MM.1S (cell line): ENCODE results near the gene COL20A1.

Experiments
- DNase-seq: peaks from one replicate; pipeline ENCODE4 v3.0.0-alpha.2; 2015
- H2AFZ ChIP-seq: fragments of 300-600 bp; sonication (generic); 2 replicates; pipeline ENCODE4 v1.6.0; 2016; ENCODE audit warnings: antibody characterized with exemption, low read length
- H3F3A ChIP-seq: fragments of 300-600 bp; sonication (generic); 2 replicates; pipeline ENCODE4 v1.6.1; 2016; ENCODE audit warnings: mild to moderate bottlenecking, antibody characterized with exemption, low read length, moderate library complexity, mixed read lengths; ENCODE audit not compliant: insufficient read depth
- H3K27ac ChIP-seq: fragments of 300-600 bp; sonication (generic); 2 replicates; pipeline ENCODE4 v1.5.1; 2016; ENCODE audit warnings: mild to moderate bottlenecking, low read length
- H3K27me3 ChIP-seq: fragments of 300-600 bp; sonication (generic); replicated peaks from 2 replicates; pipeline ENCODE4 v1.6.0; 2016; ENCODE audit warnings: low read length; ENCODE audit not compliant: insufficient read depth
- H3K36me3 ChIP-seq: fragments of 300-600 bp; sonication (generic); replicated peaks from 2 replicates; pipeline ENCODE4 v1.6.1; 2016; ENCODE audit warnings: mild to moderate bottlenecking, low read length, mixed read lengths; ENCODE audit not compliant: insufficient read depth
- H3K4me1 ChIP-seq: fragments of 300-600 bp; sonication (generic); 2 replicates; pipeline ENCODE4 v1.6.1; 2016; ENCODE audit warnings: low read length, mixed read lengths
- H3K4me2 ChIP-seq: fragments of 300-600 bp; sonication (generic); 2 replicates; pipeline ENCODE4 v1.6.0; 2016; ENCODE audit warnings: low read depth, low read length
- H3K4me3 ChIP-seq: fragments of 300-600 bp; sonication (generic); 2 replicates; pipeline ENCODE4 v1.5.1; 2016; ENCODE audit warnings: low read length, mixed read lengths
- H3K79me2 ChIP-seq: fragments of 300-600 bp; sonication (generic); 2 replicates; pipeline ENCODE4 v1.6.1; 2016; ENCODE audit warnings: mixed run types, low read length, mixed read lengths
- H3K9ac ChIP-seq: fragments of 300-600 bp; sonication (generic); 2 replicates; pipeline ENCODE4 v1.6.1; 2016; ENCODE audit warnings: low read length, mixed read lengths
- H3K9me2 ChIP-seq: fragments of 300-600 bp; sonication (generic); replicated peaks from 2 replicates; pipeline ENCODE4 v1.6.1; 2016; ENCODE audit warnings: mild to moderate bottlenecking, low read length, mixed read lengths; ENCODE audit not compliant: insufficient read depth
- H3K9me3 ChIP-seq: fragments of 300-600 bp; sonication (generic); replicated peaks from 2 replicates; pipeline ENCODE4 v1.6.1; 2016; ENCODE audit warnings: mild to moderate bottlenecking, low read length, mixed read lengths; ENCODE audit not compliant: insufficient read depth
- H4K20me1 ChIP-seq: fragments of 300-600 bp; sonication (generic); 2 replicates; pipeline ENCODE4 v1.6.1; 2016; ENCODE audit warnings: mild to moderate bottlenecking, low read length, moderate library complexity, mixed read lengths; ENCODE audit not compliant: insufficient read depth
- EZH2 ChIP-seq: fragments of 300-600 bp; sonication (generic); optimal IDR thresholded peaks from 2 replicates; pipeline ENCODE3; 2017; ENCODE audit warnings: low read depth, mild to moderate bottlenecking, antibody characterized with exemption, low read length, mixed read lengths
- EZH2phosphoT487 ChIP-seq: fragments of 300-600 bp; sonication (generic); IDR thresholded peaks from 2 replicates; pipeline ENCODE4 v1.6.1; 2018; ENCODE audit warnings: antibody characterized with exemption, low read length
- TF ChIP-seq, protein P1 (sequence below): fragments of 300-600 bp; sonication (generic); IDR thresholded peaks from 2 replicates; pipeline ENCODE4 v1.5.1; 2016; ENCODE audit warnings: antibody characterized with exemption, low read length, mixed read lengths

Gene COL20A1

DNA sequence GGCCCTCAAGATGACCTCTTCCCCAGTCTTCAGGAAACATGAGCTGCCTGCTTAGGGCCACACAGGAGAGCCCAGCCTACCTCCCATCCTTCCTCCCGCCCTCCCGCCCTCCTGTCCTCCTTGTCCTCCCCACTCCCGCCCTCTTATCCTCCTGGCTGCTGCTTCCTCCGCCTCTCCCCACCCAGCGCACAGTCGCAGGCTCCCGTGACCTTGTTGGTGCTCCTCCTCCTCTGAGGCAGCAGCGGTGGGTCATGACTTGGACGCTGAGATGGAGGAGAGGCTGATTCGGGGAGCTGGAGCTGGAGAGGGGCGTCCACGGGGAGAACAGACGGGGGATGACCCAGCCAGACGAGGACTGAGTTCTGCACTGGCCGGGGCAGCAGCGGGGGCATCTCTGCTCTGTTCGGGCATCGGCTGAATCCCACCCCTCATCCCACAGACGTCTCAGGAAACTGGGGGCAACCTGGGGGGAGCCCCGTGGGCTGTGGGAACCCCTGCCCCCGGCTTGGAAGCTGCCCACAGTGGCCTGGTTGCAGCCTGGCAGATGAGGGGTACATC is 35.8 kb downstream of the COL20A1 start:
- no peaks in the 10 kb centered on the region for H3K4me1 ChIP-seq
- H3K4me2 ChIP-seq = no peak overlapping the region
- H3K36me3 ChIP-seq = no peaks in the 10 kb centered on the region
- H3K27ac ChIP-seq = no peak overlapping the region
- TF ChIP-seq EZH2 (no peak), EZH2phosphoT487 (no peak)
- TF ChIP-seq, protein P1, sequence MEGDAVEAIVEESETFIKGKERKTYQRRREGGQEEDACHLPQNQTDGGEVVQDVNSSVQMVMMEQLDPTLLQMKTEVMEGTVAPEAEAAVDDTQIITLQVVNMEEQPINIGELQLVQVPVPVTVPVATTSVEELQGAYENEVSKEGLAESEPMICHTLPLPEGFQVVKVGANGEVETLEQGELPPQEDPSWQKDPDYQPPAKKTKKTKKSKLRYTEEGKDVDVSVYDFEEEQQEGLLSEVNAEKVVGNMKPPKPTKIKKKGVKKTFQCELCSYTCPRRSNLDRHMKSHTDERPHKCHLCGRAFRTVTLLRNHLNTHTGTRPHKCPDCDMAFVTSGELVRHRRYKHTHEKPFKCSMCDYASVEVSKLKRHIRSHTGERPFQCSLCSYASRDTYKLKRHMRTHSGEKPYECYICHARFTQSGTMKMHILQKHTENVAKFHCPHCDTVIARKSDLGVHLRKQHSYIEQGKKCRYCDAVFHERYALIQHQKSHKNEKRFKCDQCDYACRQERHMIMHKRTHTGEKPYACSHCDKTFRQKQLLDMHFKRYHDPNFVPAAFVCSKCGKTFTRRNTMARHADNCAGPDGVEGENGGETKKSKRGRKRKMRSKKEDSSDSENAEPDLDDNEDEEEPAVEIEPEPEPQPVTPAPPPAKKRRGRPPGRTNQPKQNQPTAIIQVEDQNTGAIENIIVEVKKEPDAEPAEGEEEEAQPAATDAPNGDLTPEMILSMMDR = no peak
- DNase-seq = no peak
- no peak overlapping the region for H3K9ac ChIP-seq
- H3K9me3 ChIP-seq = no peaks in the 10 kb centered on the region
- no peaks in the 10 kb centered on the region for H4K20me1 ChIP-seq
- H3K9me2 ChIP-seq = no peaks in the 10 kb centered on the region
- H3K27me3 ChIP-seq = peaks cover 65% of the 10 kb centered on the region
- no peak overlapping the region for H3K4me3 ChIP-seq
- H3F3A ChIP-seq = no peaks in the 10 kb centered on the region
- no peaks in the 10 kb centered on the region for H3K79me2 ChIP-seq
- no peak overlapping the region for H2AFZ ChIP-seq

DNA sequence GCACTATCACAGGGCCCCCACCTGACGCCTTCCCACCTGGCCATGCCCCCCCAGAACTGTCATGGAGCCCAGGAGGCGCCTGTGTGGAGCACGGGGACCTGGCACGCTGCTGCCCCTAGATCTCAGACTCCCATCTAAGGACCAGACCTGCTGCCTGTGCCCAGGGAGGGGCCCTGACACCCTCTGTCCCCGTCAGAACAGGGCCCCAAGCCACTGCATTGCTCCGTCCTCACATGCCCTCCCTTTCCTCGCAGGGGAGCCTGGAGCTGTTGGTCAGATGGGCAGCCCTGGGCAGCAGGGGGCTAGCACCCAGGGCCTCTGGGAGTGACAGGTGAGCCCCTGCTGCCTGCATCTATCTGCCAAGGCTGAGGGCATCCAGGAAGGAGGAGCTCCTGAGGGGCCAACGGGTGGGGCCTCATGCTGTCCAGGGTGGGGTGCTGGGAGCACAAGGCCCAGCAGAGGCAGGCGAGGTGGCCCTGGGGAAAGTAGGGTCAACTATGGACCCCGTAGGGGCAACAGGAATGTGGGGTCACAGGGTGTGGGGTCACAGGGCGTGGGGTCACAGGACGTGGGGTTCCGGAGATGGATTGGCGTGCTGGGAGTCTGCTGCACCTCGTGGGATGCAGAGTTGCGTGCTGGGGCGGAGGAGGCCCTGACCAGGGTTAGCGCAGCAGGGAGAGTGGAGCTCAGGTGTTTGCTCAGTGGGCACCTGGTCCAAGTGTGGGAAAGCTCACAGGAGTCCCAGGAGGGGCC is 36.5 kb downstream of the COL20A1 start:
- DNase-seq = no peak
- Histone ChIP-seq H3K4me1 (no peaks in the 10 kb centered on the region), H3K9me3 (no peaks in the 10 kb centered on the region), H3F3A (no peaks in the 10 kb centered on the region), H3K4me3 (no peak overlapping the region), H3K9me2 (no peaks in the 10 kb centered on the region), H3K9ac (no peak overlapping the region), H3K79me2 (no peaks in the 10 kb centered on the region), H2AFZ (no peak overlapping the region), H3K27me3 (peaks cover 65% of the 10 kb centered on the region), H4K20me1 (no peaks in the 10 kb centered on the region), H3K27ac (no peak overlapping the region), H3K4me2 (no peak overlapping the region), H3K36me3 (no peaks in the 10 kb centered on the region)
- no peak for TF ChIP-seq EZH2
- TF ChIP-seq EZH2phosphoT487 = no peak
- TF ChIP-seq, protein P1 = no peak

DNA sequence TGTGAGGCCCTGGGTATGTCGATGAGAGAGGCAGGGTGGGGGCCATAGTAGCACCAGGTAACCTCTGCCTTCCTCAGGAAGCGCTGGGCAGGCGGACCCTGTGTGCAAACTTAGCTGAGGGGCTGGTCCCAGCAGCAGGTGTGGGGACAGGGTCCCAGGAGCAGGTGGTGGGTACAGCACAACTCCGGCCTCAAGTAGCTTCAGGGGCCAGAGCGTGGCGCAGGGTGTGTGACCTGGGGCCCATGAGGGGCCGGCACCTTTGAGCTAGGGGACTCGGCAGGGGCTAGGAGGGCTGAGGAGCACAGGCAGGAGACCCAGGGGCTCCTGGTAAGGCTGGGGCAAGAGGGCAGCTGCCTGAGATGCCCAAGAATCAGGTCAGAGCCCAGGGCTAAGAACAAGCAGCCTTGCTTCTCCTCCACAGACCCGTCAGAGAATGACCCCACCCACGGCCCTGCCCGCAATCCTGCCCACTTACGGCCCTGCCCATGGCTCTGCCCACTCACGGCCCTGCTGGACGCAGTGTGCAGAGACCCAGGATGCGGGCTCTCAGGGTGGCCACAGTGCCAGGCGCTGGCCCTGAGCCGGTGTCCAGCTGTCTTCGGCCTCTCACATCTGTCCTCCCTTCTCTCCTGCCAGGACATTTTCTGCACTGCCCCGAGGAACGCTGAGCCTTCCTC is 37.2 kb downstream of the COL20A1 start:
- H3K36me3 ChIP-seq = no peaks in the 10 kb centered on the region
- peaks cover 65% of the 10 kb centered on the region for H3K27me3 ChIP-seq
- H3K4me2 ChIP-seq = no peak overlapping the region
- no peaks in the 10 kb centered on the region for H3K79me2 ChIP-seq
- no peak overlapping the region for H3K9ac ChIP-seq
- TF ChIP-seq, protein P1 = no peak
- TF ChIP-seq EZH2 (no peak), EZH2phosphoT487 (no peak)
- no peak overlapping the region for H2AFZ ChIP-seq
- no peaks in the 10 kb centered on the region for H3F3A ChIP-seq
- H3K27ac ChIP-seq = no peak overlapping the region
- H3K9me2 ChIP-seq = no peaks in the 10 kb centered on the region
- H3K4me1 ChIP-seq = no peaks in the 10 kb centered on the region
- DNase-seq = no peak
- no peak overlapping the region for H3K4me3 ChIP-seq
- no peaks in the 10 kb centered on the region for H3K9me3 ChIP-seq
- H4K20me1 ChIP-seq = no peaks in the 10 kb centered on the region
